HUES48 (cell line): ENCODE data around the gene SERTAD1.
"Not testable (repeated sequence)": the region's sequence is repeated elsewhere in the genome, so short reads cannot be mapped to it uniquely, and the experiment has no call there.

Experiments used
- H3K27ac ChIP-seq: one replicate; pipeline ENCODE4 v1.7.0; 2013; ENCODE audit warnings: low read depth, low read length, inconsistent platforms
- H3K27me3 ChIP-seq: 2 replicates; pipeline ENCODE4 v1.6.1; 2013; ENCODE audit warnings: mild to moderate bottlenecking, low read length; ENCODE audit not compliant: control insufficient read depth, insufficient read depth
- H3K36me3 ChIP-seq: 2 replicates; pipeline ENCODE4 v1.6.1; 2013; ENCODE audit warnings: low read length; ENCODE audit not compliant: control insufficient read depth, insufficient read depth
- H3K4me1 ChIP-seq: 2 replicates; pipeline ENCODE4 v1.6.1; 2013; ENCODE audit warnings: mild to moderate bottlenecking, low read length; ENCODE audit not compliant: control insufficient read depth, insufficient read depth
- H3K4me3 ChIP-seq: 2 replicates; pipeline ENCODE4 v1.5.1; 2013; ENCODE audit warnings: mild to moderate bottlenecking, low read depth, low read length
- H3K9ac ChIP-seq: 2 replicates; pipeline ENCODE4 v1.6.1; 2013; ENCODE audit warnings: mild to moderate bottlenecking, low read depth, low read length, moderate library complexity
- H3K9me3 ChIP-seq: 2 replicates; pipeline ENCODE4 v1.6.1; 2013; ENCODE audit warnings: low read length; ENCODE audit not compliant: control insufficient read depth, insufficient read depth

Gene SERTAD1

DNA sequence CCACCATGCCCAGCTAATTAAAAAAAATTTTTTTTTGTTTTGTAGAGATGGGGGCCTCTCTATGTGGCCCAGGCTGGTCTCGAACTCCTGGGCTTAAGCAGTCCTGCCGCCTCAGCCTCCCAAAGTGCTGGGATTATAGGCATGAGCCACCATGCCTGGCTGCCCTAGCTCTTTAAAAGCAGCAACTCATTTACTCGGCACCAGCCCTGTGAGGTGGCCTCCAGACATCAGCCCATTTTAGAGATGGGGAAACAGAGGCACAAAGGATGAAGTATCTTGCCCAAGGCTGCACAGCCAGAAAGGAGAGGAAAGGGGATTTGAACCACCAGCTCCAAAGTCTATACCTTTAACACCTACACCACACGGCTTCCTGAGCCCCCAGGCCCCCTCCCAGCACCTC, 12.9 kb downstream of the SERTAD1 start:
- H3K36me3 ChIP-seq = no peaks in the 10 kb centered on the region
- no peak overlapping the region for H3K9ac ChIP-seq
- H3K4me1 ChIP-seq = peaks cover 15% of the 10 kb centered on the region
- peak overlapping the region; percentile 47 for H3K4me3 ChIP-seq
- H3K9me3 ChIP-seq = no peaks in the 10 kb centered on the region
- H3K27ac ChIP-seq = no peak overlapping the region
- H3K27me3 ChIP-seq = no peaks in the 10 kb centered on the region

DNA sequence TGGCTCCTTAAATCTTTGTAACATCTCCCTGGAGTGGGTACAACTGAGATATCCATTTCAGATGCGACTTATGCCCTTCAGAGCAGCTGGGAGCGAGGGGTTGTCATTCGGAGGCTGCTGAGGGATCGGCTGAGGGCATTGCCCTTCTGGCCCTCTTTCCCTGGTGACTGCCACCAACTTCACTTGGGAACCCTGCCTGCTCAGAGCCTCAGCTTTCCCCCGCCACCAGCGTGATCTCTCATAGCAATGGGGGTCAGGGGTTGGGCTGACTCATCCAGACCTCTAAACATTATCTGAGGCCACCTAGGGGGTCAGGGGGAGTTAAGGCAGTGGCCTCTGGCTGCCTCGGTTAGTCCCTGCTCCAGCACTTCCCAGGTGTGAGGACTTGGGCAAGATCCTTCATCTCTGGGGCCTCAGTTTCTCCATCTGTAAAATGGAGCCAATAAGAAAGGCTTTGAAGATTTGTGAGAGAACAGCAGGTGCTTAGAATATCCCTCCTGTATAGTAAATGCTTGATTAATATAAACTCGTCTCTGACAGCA, 13.8 kb downstream of the SERTAD1 start:
- H3K9ac ChIP-seq = no peak overlapping the region
- H3K27ac ChIP-seq = no peak overlapping the region
- no peak overlapping the region for H3K4me3 ChIP-seq
- H3K9me3 ChIP-seq = no peaks in the 10 kb centered on the region
- no peaks in the 10 kb centered on the region for H3K27me3 ChIP-seq
- H3K36me3 ChIP-seq = no peaks in the 10 kb centered on the region
- peaks cover 15% of the 10 kb centered on the region for H3K4me1 ChIP-seq

DNA sequence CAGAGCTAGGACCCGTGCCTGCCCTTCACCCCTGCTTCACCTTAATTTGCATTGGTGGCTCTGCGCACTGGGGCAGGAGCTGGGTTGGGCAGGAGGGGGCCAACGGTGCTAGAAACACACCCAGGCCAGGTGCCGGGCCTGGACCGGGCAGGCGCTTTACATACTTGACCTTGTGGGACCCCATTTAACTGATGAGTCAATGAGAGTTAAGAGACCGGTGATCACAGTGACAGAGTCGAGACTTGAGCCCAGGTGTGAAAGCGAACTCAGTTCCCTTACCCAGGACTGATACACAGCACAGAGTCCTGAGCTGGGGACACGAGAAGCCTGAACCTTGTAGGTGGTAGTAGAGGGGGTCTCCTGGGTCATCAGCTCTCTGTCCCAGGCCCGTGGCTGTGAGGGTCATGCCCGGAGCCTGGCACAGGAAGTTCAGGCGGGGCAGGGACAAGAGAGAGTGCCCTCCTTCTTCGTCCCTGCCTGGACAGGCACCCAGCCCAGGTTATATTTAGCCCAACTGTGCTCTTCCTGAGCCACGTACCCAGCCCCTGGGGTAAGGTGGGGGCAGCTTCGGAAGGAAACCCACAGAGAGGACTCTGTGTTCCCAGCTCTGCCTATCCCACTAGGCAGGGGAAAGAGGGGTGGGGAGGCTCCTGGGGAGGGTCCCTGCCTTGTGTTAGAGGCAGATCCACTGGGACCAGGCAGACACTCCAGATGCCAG, 14.5 kb downstream of the SERTAD1 start:
- Histone ChIP-seq H3K4me3 (no peak overlapping the region), H3K9ac (no peak overlapping the region), H3K27me3 (no peaks in the 10 kb centered on the region), H3K4me1 (peaks cover 15% of the 10 kb centered on the region), H3K9me3 (no peaks in the 10 kb centered on the region), H3K27ac (peak overlapping the region; percentile 14), H3K36me3 (no peaks in the 10 kb centered on the region)

DNA sequence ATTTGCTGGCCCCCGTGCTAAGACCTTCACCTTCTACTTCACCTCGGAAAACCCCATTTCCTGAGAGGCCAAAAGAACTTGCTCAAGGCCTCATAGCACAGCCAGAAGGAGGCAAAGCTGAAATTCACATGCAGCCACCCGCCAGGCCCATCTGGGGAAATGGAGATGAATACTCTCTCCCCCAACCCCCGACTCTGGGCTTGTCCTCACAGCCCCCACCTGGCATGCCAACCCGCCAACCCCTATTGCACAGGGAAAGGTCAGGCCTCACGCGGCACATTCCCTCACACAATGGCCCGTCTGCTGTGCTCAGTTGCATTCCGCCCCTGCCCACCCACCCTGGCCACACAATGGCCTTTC, 15.8 kb downstream of the SERTAD1 start:
- H3K27me3 ChIP-seq = no peaks in the 10 kb centered on the region
- no peaks in the 10 kb centered on the region for H3K36me3 ChIP-seq
- no peaks in the 10 kb centered on the region for H3K9me3 ChIP-seq
- peak overlapping the region; percentile 62 for H3K27ac ChIP-seq
- H3K9ac ChIP-seq = no peak overlapping the region
- H3K4me1 ChIP-seq = peaks cover 15% of the 10 kb centered on the region
- H3K4me3 ChIP-seq = no peak overlapping the region

DNA sequence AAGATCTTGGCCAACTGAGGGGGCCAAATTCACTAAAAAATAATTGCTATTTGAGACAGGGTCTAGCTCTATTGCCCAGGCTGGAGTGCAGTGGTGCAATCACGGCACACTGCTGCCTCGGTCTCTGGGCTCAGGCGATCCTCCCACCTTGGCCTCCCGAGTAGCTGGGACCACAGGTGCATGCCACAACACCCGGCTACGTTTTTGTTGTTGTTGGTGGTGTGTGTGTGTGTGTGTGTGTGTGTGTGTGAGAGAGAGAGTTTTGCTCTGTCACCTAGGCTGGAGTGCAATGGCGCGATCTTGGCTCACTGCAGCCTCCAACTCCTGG, 17.2 kb downstream of the SERTAD1 start:
- not testable (repeated sequence) for H3K9ac ChIP-seq, H3K36me3 ChIP-seq, H3K27me3 ChIP-seq, H3K9me3 ChIP-seq, H3K27ac ChIP-seq, H3K4me3 ChIP-seq
- H3K4me1 ChIP-seq = peaks cover 12% of the 10 kb centered on the region

DNA sequence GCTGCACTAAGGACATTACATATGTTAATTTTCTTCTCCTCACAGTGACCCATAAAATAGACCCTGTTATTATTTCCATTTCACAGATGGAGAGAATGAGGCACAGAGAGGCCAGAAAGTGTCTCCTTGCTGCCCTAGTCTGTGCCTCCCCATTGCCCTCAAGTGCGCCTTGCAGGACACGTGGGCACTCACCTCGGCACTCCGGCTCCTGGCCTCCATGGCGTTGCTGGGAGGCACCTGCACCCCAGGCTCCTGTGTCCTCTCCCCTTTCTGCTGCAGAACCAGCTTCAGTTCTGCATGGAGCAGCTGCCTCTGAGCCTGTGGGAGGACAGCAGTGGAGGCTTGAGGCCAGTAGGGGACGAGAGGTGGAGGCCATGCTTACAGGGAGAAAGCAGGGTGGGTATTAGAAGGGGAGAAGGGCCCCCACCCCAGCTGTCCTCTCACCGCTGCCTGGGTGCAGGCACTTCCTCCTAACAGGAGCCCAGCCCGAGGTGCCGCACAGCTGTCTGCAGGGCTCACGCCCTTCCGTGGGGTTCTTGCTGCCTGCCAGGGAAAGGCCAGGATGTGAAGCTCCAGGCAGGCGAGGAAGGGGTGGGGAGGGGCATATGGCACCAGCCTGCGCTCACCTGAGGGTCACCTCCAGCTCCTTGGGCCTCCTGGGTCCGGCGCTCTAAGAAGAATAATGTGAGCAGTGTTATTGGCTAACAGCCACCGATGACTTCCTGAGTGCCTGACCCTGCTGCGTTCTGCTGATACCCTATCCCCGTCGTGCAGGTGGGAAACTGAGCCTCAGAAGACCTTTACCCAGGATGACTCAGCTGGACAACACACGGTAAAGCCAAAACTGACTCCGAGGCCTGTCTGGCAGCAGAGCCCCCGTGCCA, 17.8 kb downstream of the SERTAD1 start:
- Histone ChIP-seq H3K9me3 (no peaks in the 10 kb centered on the region), H3K4me1 (peaks cover 12% of the 10 kb centered on the region), H3K27ac (no peak overlapping the region), H3K4me3 (no peak overlapping the region), H3K27me3 (no peaks in the 10 kb centered on the region), H3K36me3 (no peaks in the 10 kb centered on the region), H3K9ac (no peak overlapping the region)

DNA sequence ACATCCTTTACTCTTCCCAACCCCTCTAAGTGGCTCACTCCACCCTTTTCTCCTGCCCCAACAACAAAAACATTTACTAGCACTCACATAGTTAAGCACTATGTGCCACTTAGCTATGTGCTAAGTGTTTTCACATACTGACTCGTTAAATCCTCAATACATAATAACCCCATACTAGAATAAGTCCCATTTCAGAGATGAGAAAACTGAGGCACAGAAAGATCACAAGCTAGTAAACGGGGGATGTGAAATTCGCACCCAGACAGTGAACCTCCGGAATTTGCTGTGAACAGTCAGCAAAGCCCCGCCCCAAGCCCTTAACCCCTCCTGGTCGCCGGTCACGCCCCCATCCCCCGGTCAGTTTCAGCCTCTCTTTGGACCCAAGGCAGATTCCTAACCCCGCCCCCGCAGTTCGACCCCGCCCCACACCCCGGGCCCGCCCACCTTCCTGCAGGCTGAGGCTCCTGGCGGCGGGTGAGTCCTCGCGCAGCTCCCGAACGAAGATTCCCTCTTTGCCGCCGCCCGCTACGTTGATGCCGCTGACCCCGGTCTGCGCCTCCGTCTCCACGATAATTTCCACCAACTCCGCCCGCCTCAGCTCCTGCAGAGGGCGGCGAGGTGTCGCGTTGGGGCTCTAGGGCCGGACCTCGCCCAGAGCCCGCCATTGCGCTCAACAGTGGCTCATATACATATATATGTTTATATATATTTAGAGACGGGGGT, 22.4 kb downstream of the SERTAD1 start:
- peaks cover 8% of the 10 kb centered on the region; the same call in 1 of the 2 replicates for H3K4me1 ChIP-seq
- H3K36me3 ChIP-seq = no peaks in the 10 kb centered on the region
- peak overlapping the region; percentile 23; the same call in 1 of the 2 replicates for H3K9ac ChIP-seq
- H3K9me3 ChIP-seq = no peaks in the 10 kb centered on the region
- peak overlapping the region; percentile 72 for H3K27ac ChIP-seq
- H3K4me3 ChIP-seq = peak overlapping the region; percentile 66
- H3K27me3 ChIP-seq = 0 out of 2 replicates have a peak, but pooled peaks cover under 1% of the 10 kb centered on the region

DNA sequence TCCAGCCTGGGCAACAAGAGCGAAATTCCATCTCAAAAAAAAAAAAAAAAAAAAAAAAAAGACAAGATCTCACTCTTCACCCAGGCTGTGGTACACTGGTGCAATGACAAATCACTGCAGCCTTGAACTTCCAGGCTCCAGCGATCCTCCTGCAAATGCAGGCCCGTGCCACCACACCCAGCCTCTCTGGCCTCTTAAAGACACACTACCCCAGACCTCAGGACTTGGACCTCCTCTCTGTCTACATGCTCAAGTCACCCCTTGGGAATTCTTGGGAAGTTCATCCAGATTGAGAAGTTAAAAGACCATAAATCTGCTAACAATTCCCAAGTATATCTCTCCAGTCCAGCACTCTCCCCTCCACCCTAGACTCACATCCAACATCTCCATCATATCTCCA, 25.2 kb downstream of the SERTAD1 start:
- H3K9me3 ChIP-seq = no peaks in the 10 kb centered on the region
- no peak overlapping the region for H3K27ac ChIP-seq
- H3K4me1 ChIP-seq = peaks cover 10% of the 10 kb centered on the region; the same call in 1 of the 2 replicates
- no peak overlapping the region for H3K4me3 ChIP-seq
- peaks cover 9% of the 10 kb centered on the region; the same call in 1 of the 2 replicates for H3K27me3 ChIP-seq
- H3K9ac ChIP-seq = no peak overlapping the region
- H3K36me3 ChIP-seq = no peaks in the 10 kb centered on the region

DNA sequence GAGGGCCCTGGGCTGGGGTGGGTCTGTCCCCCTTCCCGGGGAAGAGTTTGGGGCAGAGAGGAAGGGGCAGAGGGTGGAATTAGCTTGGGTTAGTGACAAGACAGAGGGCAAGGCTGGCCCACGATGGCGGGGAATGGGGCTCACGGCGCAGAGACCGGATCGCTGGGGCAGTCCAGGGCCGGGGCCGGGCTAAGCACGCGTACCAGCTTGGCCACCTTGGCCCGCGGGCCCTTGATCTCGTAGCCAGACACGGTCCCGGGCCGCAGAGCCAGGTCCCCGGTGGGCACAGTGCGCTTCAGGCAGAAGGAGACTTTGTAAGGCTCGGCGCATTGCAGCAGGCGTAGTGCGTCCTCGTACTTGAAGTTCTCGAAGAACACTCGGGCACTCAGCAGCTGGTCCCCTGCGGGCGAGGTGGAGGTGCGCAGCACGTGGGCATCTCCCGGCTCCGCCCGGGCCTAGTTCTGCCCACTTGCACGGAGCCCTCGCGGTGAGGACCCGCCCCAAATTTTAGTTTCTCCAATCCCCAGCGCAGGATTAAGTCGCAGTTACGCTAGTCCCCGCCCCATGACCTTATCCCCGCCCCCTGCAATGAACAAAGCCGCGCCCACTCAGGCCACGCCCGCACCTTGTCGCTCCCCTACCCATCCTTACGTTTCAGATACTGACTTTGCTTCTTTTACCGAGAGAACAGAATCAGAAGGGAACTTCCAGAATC, 27.2 kb downstream of the SERTAD1 start:
- Histone ChIP-seq H3K27ac (no peak overlapping the region), H3K9ac (no peak overlapping the region; the same call in 1 of the 2 replicates), H3K4me3 (peak overlapping the region; percentile 23; the same call in 1 of the 2 replicates), H3K36me3 (no peaks in the 10 kb centered on the region), H3K9me3 (no peaks in the 10 kb centered on the region), H3K4me1 (peaks cover 10% of the 10 kb centered on the region; the same call in 1 of the 2 replicates), H3K27me3 (peaks cover 9% of the 10 kb centered on the region; the same call in 1 of the 2 replicates)

DNA sequence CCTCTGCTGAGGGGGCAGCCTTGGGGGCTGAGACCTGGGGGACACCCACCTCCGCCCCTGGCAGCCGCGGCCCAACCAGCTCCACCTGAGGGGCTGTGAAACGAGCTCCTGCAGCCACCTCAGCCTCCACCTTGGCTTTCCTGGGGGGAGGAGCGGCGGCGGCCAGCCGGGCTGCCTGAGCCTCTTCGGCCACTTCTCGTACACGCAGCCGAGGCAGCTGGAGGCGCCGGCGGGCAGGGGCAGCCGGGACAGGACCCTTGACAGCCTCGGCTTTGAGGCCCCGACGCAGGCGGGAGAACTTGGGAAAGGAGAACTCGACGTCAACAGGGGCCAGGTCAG, 28.3 kb downstream of the SERTAD1 start:
- H3K27me3 ChIP-seq = peaks cover 9% of the 10 kb centered on the region; the same call in 1 of the 2 replicates
- no peak overlapping the region for H3K4me3 ChIP-seq
- H3K9me3 ChIP-seq = no peaks in the 10 kb centered on the region
- no peak overlapping the region for H3K9ac ChIP-seq
- peaks cover 7% of the 10 kb centered on the region; the same call in 1 of the 2 replicates for H3K4me1 ChIP-seq
- no peaks in the 10 kb centered on the region for H3K36me3 ChIP-seq
- no peak overlapping the region for H3K27ac ChIP-seq
